Activated naive CD4-positive, alpha-beta T cell treated with anti-CD3 and anti-CD28 coated beads, Interleukin-2, amount 10 ng/mL, durations not matched to agents 7 days and 5 days (primary cell): ENCODE results near the gene ZNF845.
"Not testable (repeated sequence)": the region's sequence is repeated elsewhere in the genome, so short reads cannot be mapped to it uniquely, and the experiment has no call there.

ENCODE experiments used
- CTCF ChIA-PET: fragments of 350-600 bp; sonication (Branson Sonifier 250); formaldehyde crosslinking; loops from one replicate; lab custom pipeline; 2021; ENCODE audit warnings: antibody characterized with exemption; lab: Charles Lee
- DNase-seq: peaks from one replicate; pipeline ENCODE4 v3.0.0-alpha.2; 2020
- H3K27ac Mint-ChIP-seq: one replicate; pipeline ENCODE4 v1.8.0; 2021; ENCODE audit warnings: mild to moderate bottlenecking, moderate library complexity, mixed read lengths
- H3K27me3 Mint-ChIP-seq: one replicate; pipeline ENCODE4 v1.8.0; 2021; ENCODE audit warnings: mild to moderate bottlenecking, mixed read lengths
- H3K36me3 Mint-ChIP-seq: one replicate; pipeline ENCODE4 v1.8.0; 2021; ENCODE audit warnings: mixed read lengths
- H3K4me1 Mint-ChIP-seq: one replicate; pipeline ENCODE4 v1.8.0; 2021; ENCODE audit warnings: mixed read lengths
- H3K4me3 Mint-ChIP-seq: one replicate; pipeline ENCODE4 v1.8.0; 2021; ENCODE audit warnings: mild to moderate bottlenecking, moderate library complexity, mixed read lengths
- H3K9me3 Mint-ChIP-seq: one replicate; pipeline ENCODE4 v1.8.0; 2021; ENCODE audit warnings: mixed read lengths

The ZNF845 gene

DNA sequence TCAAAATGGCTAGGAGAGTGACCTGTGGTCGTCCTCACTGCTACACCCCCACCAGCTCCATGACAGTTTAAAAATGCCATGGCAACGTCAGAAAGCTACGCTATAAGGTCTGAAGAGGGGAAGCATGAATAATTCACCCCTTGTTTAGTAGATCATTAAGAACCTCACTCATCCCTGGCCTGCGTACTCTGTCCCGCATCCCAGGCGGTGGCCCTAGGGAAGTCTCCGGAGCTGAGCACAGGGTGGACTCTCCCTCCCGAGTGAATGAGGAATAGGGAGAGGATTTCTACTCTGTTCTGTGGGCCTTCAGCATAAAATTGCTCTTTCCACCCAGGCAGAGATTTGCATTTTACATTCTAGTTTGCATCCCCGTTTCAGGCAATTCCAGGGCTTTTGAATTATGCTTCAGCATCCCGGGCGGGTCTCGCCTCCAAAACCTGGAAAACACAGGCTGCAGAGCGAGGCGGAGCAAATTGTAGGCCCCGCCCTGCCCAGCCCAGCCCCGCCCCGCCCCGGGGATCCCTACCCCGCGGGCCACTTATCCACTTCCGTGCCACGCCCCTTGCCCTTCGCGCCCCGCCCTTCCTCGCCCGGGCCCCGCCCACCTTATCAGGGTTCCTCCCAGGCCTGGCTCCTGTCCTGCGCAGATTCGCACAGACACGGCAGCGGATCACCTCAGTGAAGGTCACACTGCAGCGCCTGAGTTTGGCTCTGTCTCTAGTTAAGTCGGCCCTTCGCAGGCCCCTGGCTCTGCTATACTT, 24.5 kb downstream of the ZNF845 start:
- H3K27me3 Mint-ChIP-seq, result no peaks in the 10 kb centered on the region

DNA sequence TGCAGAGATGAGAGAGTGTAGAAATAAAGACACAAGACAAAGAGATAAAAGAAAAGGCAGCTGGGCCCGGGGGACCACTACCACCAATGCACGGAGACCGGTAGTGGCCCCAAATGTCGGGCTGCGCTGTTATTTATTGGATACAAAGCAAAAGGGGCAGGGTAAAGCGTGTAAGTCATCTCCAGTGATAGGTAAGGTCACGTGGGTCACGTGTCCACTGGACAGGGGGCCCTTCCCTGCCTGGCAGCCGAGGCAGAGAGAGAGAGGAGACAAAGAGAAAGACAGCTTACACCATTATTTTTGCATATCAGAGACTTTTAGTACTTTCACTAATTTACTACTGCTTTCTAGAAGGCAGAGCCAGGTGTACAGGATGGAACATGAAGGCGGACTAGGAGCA, 26.5 kb downstream of the ZNF845 start:
- H3K4me1 Mint-ChIP-seq, H3K27ac Mint-ChIP-seq, H3K27me3 Mint-ChIP-seq, DNase-seq, H3K4me3 Mint-ChIP-seq, CTCF ChIA-PET: not testable (repeated sequence)
- peaks cover 53% of the 10 kb centered on the region for H3K9me3 Mint-ChIP-seq
- H3K36me3 Mint-ChIP-seq, result peaks cover 12% of the 10 kb centered on the region

More for the DNA sequence above, 24.5 kb downstream of the ZNF845 start:
- Mint-ChIP-seq H3K36me3 (peaks cover 22% of the 10 kb centered on the region), H3K27ac (no peak overlapping the region), H3K9me3 (peaks cover 58% of the 10 kb centered on the region), H3K4me1 (no peaks in the 10 kb centered on the region), H3K4me3 (no peak overlapping the region)
- no peak for DNase-seq
- CTCF ChIA-PET, result interaction anchor here (1.0 kb wide), 1 partner anchor 163 kb away, joined by 3 read pairs; no protein-coding TSS in a partner anchor

DNA sequence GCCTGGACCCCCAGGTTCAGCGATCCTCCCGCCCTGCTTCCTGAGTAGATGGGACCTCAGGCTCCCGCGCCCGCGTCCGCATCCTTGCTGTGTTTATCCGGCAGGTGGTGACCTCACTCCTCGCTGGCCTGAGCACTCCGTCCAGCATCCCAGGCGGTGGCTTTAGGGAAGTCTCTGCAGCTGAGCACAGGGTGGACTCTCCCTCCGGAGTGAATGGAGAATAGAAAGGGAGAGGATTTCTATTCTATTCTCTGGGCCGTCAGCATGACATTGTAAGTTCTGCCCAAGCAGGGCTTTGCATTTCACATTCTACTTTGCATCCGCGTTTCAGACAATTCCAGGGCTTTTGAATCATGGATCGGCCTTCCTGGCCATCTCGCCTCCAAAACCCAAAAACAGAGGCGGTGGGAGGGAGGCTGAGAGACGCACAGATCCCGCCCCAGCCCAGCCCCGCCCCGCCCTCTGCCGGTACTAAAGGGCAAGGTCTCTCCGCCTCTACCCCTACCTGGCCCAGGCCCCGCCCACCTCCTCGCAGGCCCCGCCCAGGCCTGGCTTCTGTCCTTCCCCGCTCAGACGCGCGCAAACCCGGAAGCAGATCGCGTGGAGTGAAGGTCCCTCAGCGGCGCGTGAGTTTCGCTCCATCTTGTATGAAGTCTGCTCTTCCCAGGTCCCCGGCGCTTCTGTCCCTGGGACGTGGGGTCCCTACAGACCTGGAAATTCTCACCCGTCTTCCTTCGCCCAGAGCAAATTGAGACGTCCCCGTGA, 31.8 kb downstream of the ZNF845 start, which contains the start of gene ZNF525:
Gene ZNF525, plus strand, starts transcription at position 572 of the 765 bp plus-strand sequence. CDS start 6,577 bp downstream, outside the sequence.
- peaks cover 24% of the 10 kb centered on the region for H3K36me3 Mint-ChIP-seq
- peak within 1 kb of the TSS; percentile 93 for H3K27ac Mint-ChIP-seq
- no peaks in the 10 kb centered on the region for H3K27me3 Mint-ChIP-seq
- peak; percentile 98 for DNase-seq
- peaks cover 32% of the 10 kb centered on the region for H3K4me1 Mint-ChIP-seq
- CTCF ChIA-PET, result no interaction called here
- peaks cover 41% of the 10 kb centered on the region for H3K9me3 Mint-ChIP-seq
- peak within 1 kb of the TSS; percentile 93 for H3K4me3 Mint-ChIP-seq

DNA sequence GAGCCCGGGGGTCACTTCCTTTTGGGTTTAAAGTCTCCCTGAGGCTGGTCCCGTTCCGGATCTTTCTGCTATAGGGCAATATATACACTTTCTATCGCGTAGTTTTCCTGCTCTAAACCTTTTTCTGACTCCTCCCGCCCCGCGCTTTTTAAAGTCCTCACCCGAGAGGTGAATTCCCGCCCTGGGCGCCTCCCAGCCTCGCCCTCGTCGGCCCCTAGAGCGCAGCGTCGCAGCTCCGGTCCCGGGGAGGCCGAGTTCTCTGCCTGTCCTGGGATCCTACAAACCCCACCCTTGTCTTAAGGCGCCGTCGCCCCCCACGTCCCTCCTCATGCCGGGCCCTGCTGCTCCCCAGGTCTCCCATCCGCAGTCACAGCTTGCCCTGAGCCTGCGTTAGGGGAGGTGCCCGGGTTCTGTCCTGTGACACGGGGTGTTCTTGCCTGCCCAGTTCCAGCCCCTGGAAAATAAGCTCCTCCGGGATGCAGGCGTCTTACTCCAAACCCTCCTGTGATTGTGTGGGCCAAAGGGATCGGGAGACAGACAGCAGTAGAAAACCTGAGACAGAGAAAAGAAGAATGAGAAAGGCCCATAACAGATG, 32.4 kb downstream of the ZNF845 start:
- Mint-ChIP-seq H3K27me3 (no peaks in the 10 kb centered on the region), H3K4me3 (peak overlapping the region; percentile 93), H3K9me3 (peaks cover 43% of the 10 kb centered on the region), H3K27ac (peak overlapping the region; percentile 93), H3K36me3 (peaks cover 28% of the 10 kb centered on the region), H3K4me1 (peaks cover 32% of the 10 kb centered on the region)
- peak; percentile 57 for DNase-seq
- CTCF ChIA-PET, result no interaction called here

DNA sequence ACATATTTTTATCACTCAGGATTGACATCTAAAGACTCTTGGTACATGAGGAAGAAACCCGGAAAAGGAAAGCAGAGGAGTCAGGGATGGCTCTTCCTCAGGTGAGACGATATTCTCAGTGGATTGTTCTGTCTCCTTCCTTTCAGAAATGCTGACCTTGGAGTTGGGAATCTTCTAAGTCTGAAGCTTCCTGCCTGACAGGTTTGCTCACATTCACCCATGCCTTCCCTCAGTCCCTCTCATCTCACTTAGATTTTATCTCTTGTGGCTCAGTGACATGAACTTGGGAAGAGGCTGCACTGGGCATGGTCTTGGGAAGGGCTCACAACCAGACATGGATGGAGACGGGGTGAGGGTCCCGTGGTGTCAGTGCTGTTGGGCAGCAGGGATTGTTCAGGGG, 38.6 kb downstream of the ZNF845 start:
- CTCF ChIA-PET, result no interaction called here
- Mint-ChIP-seq H3K9me3 (peaks cover 42% of the 10 kb centered on the region), H3K4me1 (peaks cover 8% of the 10 kb centered on the region)

DNA sequence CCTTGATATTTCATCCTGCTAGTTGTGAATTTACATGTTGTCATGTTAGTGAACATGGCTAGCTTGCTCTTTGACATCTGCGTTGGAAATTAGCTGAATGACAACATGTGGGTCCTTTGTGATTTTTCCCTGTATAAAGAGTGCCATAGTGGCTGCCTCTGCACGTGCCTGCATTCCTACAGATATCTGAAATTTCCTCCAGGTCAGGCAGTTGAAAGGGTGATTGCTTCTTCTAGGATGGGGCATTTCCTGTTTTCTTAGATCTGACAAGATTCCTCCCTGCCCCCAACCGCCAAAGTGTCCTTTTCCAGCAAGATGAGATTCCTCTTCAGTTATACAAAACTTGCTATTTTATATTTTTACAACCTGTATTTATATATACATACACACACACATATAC, 40.7 kb downstream of the ZNF845 start:
- peaks cover 73% of the 10 kb centered on the region for H3K36me3 Mint-ChIP-seq
- no peaks in the 10 kb centered on the region for H3K27me3 Mint-ChIP-seq
- CTCF ChIA-PET, result no interaction called here
- no peak overlapping the region for H3K27ac Mint-ChIP-seq
- H3K9me3 Mint-ChIP-seq, result peaks cover 40% of the 10 kb centered on the region
- H3K4me1 Mint-ChIP-seq, result no peaks in the 10 kb centered on the region
- DNase-seq, result no peak
- H3K4me3 Mint-ChIP-seq, result no peak overlapping the region

More for the DNA sequence above, 38.6 kb downstream of the ZNF845 start:
- H3K27me3 Mint-ChIP-seq, result no peaks in the 10 kb centered on the region
- no peak overlapping the region for H3K27ac Mint-ChIP-seq
- H3K36me3 Mint-ChIP-seq, result peaks cover 67% of the 10 kb centered on the region
- no peak overlapping the region for H3K4me3 Mint-ChIP-seq
- no peak for DNase-seq

DNA sequence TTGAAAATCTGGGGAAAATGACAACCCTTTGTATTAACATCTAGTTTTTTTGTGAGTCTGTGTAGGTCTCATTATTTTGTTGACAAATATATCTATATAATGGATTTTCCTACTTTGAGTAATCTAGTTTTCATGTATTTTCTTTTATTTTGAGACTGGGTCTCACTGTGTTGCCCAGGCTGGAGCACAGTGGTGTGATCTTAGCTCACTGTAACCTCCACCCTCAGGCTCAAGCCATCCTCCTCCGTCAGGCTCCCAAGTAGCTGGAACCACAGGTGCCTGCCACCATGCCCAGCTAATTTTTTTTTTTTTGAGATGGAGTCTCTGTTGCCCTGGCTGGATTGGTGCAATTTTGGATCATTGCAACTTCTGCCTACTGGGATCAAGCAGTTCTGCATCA, 41.2 kb downstream of the ZNF845 start:
- no peak for DNase-seq
- Mint-ChIP-seq H3K9me3 (peaks cover 41% of the 10 kb centered on the region), H3K4me1 (no peaks in the 10 kb centered on the region), H3K27ac (no peak overlapping the region), H3K36me3 (peaks cover 76% of the 10 kb centered on the region), H3K4me3 (no peak overlapping the region), H3K27me3 (no peaks in the 10 kb centered on the region)
- CTCF ChIA-PET, result no interaction called here

DNA sequence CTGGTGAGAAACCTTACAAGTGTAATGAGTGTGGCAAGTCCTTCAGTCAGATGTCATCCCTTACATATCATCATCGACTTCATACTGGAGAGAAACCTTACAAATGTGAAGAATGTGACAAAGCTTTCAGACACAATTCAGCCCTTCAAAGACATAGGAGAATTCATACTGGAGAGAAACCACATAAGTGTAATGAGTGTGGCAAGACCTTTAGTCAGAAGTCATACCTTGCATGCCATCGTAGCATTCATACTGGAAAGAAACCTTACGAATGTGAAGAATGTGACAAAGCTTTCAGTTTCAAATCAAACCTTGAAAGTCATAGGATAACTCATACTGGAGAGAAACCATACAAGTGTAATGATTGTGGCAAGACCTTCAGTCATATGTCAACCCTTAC, 47.8 kb downstream of the ZNF845 start:
- Mint-ChIP-seq H3K36me3 (peaks cover 86% of the 10 kb centered on the region), H3K4me3 (no peak overlapping the region), H3K27ac (no peak overlapping the region), H3K9me3 (peaks cover 76% of the 10 kb centered on the region), H3K27me3 (no peaks in the 10 kb centered on the region), H3K4me1 (no peaks in the 10 kb centered on the region)
- CTCF ChIA-PET, result no interaction called here
- DNase-seq, result no peak

DNA sequence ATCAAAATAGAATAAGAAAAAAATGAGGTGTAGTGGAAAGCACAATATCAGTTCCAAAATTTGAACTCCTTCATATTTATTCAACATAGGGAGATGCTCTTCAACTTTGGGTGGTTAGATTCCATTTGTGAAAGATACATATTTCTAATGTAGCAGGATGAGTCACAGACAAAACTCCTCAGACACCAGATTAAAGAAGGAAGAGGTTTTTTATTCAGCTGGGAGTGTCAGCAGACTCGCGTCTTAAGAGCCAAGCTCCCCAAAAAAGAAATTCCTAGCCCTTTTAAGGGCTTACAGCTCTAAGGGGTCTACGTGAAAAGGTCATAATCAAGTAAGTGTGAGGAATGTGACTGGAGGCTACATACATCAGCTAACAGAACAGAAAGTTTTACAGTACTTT, 54.6 kb downstream of the ZNF845 start:
- CTCF ChIA-PET, result no interaction called here
- Mint-ChIP-seq H3K27me3 (no peaks in the 10 kb centered on the region), H3K9me3 (peaks cover 66% of the 10 kb centered on the region)

DNA sequence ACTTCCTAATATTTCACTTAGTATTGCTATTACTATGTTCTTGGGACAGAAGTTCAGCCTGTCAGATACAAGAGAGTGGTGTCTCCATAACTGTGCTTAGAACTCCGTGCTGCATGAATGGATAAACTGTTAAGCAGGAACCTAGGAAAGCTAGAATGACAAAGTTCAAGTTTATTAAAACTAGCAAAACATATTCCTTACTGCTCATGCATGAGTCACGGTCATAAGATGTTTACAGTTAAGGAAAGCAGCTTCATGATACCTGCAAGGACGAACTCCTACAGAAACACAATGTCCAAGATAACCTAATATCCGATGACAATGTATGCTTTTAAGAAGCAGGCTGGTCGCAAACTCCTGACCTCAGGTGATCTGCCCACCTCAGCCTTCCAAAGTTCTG, 55.4 kb downstream of the ZNF845 start:
- no peak for DNase-seq
- Mint-ChIP-seq H3K27ac (no peak overlapping the region), H3K4me1 (peaks cover 2% of the 10 kb centered on the region), H3K36me3 (peaks cover 34% of the 10 kb centered on the region), H3K9me3 (peaks cover 64% of the 10 kb centered on the region), H3K27me3 (no peaks in the 10 kb centered on the region), H3K4me3 (no peak overlapping the region)
- CTCF ChIA-PET, result no interaction called here

More for the DNA sequence above, 54.6 kb downstream of the ZNF845 start:
- Mint-ChIP-seq H3K36me3 (peaks cover 37% of the 10 kb centered on the region), H3K4me1 (no peaks in the 10 kb centered on the region), H3K4me3 (no peak overlapping the region), H3K27ac (no peak overlapping the region)
- DNase-seq, result no peak

DNA sequence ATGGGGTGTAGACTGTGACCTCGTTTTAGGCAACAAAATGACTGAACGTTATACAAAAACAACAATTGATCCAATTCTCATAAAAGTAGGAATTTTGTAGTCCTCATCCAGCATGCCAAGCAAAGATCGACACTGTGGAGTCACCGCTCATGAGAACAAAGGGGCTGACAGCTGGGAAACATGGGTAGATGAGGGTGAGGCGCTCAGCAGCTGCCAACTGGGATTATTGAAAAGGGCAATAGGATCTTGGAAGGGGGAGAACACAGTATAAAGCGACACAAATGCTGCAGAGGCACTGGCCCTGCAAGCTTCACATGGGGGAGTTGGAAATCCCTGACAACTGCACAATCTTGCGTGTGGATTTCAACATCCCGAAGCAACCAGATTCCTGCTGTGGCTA, 56.0 kb downstream of the ZNF845 start:
- no peak overlapping the region for H3K4me3 Mint-ChIP-seq
- H3K27me3 Mint-ChIP-seq, result peaks cover under 1% of the 10 kb centered on the region
- H3K9me3 Mint-ChIP-seq, result peaks cover 61% of the 10 kb centered on the region
- CTCF ChIA-PET, result no interaction called here
- DNase-seq, result no peak
- H3K27ac Mint-ChIP-seq, result no peak overlapping the region
- peaks cover 3% of the 10 kb centered on the region for H3K4me1 Mint-ChIP-seq
- peaks cover 34% of the 10 kb centered on the region for H3K36me3 Mint-ChIP-seq

DNA sequence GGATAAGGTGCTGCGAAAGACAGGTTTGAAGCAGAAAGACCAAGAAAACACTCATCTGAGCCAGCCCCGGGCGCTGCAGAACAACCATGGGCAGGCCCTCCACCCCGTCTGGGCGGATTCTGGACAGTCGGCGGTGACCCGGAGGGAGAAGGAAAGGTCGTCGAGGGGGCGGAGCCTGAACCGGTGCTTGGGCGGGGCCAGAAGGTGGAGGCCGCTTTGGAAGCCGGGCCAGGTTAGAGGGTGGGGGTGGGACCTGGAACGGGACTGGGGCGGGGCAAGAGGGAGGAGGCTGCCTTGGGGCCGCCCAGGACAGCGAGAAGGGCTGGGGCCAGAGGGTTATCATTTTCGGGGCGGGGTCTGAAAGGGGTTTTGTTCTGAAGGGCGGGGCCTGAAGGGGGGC, 56.4 kb downstream of the ZNF845 start:
- Mint-ChIP-seq H3K9me3 (peaks cover 60% of the 10 kb centered on the region), H3K4me1 (peaks cover 6% of the 10 kb centered on the region), H3K4me3 (no peak overlapping the region), H3K36me3 (peaks cover 32% of the 10 kb centered on the region), H3K27me3 (peaks cover 5% of the 10 kb centered on the region), H3K27ac (no peak overlapping the region)
- CTCF ChIA-PET, result no interaction called here
- no peak for DNase-seq

DNA sequence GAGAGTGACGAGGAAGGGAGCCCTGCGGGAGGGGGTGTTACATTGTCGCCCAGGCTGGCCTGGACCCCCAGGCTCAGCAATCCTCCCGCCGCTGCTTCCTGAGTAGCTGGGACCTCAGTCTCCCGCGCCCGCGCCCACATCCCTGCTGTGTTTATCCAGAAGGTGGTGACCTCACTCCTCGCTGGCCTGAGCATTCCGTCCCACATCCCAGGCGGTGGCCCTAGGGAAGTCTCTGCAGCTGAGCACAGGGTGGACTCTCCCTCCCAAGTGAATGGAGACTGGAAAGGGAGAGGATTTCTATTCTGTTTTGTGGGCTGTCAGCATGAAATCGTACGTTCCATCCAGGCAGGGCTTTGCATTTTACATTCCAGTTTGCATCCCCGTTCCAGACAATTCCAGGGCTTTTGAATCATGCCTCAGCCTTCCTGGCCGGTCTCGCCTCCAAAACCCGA, 61.0 kb downstream of the ZNF845 start:
- Mint-ChIP-seq H3K27ac (peak overlapping the region; percentile 62), H3K36me3 (peaks cover 36% of the 10 kb centered on the region), H3K27me3 (peaks cover 5% of the 10 kb centered on the region), H3K4me1 (peaks cover 28% of the 10 kb centered on the region), H3K9me3 (peaks cover 32% of the 10 kb centered on the region), H3K4me3 (peak overlapping the region; percentile 85)
- CTCF ChIA-PET, result no interaction called here
- no peak for DNase-seq
